ENCODE results near the gene KRTAP4-16.

KRTAP4-16 gene

GRCh38 chr17:41052566-41052965, 49.4 kb downstream of the KRTAP4-16 start:
- H3K36me3 ChIP-seq (ENCODE audit: insufficient read depth, low read length), result no peaks in the 10 kb centered on the region
- peaks cover 7% of the 10 kb centered on the region; the same call in 1 of the 2 replicates for H3K4me1 ChIP-seq (ENCODE audit: insufficient read depth, low read length)
- H3K9ac ChIP-seq (ENCODE audit: low read depth, low read length), result no peak overlapping the region
- H3K9me3 ChIP-seq (ENCODE audit: control insufficient read depth, insufficient read depth, low read length), result no peaks in the 10 kb centered on the region; the same call in 1 of the 2 replicates
